ENCODE results near the gene MAP7D2. TPM values are rescaled to one million over a fixed set of nuclear protein-coding genes. Genes with fewer than 3 reads are reported as not detected.

MAP7D2 gene
- total RNA-seq, 3 donors from 2014 or later: 0.48 to 2.2 (median 1.3) TPM

DNA sequence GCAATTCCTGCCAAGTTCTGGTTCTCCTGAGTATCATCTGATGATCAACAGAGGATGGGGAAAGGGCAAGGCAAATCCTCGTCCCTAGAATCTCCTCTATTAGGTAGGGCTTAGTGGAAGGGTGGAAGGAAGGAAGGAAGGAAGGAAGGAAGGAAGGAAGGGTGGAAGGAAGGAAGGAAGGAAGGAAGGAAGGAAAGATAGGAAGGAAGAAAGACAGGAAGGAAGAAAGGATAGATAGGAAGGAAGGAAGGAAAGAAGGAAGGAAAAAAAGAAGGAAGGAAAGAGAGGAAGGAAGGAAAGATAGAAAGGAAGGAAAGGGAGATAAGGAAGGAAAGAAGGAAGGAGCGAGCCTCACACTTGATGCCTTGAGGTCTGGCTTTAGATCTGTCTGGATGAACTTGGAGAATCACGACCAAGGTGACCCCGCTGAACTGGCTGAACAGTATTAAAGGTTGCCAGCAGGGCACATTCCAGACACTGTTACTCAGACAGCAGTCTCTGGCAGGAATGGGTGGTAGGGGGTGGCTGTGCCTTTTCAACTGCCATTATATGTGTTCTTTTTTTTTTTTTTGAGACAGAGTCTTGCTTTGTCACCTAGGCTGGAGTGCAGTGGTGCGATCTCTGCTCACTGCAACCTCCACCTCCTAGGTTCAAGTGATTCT, 57.1 kb downstream of the MAP7D2 start:
- H3K27ac ChIP-seq: no peak overlapping the region
- no peak overlapping the region for H3K4me3 ChIP-seq
- peaks cover 0 to 53% of the 10 kb centered on the region in 2 donors for H3K27me3 ChIP-seq
- intact Hi-C loops (cut with DNase I; ENCODE audit: low total_unique reads): no loop called here
- no peaks in the 10 kb centered on the region for H3K9me3 ChIP-seq
- no peak for DNase-seq (ENCODE audit: low spot score in 2 of 2)
- H3K4me1 ChIP-seq: no peaks in the 10 kb centered on the region
- TF ChIP-seq, protein P1, sequence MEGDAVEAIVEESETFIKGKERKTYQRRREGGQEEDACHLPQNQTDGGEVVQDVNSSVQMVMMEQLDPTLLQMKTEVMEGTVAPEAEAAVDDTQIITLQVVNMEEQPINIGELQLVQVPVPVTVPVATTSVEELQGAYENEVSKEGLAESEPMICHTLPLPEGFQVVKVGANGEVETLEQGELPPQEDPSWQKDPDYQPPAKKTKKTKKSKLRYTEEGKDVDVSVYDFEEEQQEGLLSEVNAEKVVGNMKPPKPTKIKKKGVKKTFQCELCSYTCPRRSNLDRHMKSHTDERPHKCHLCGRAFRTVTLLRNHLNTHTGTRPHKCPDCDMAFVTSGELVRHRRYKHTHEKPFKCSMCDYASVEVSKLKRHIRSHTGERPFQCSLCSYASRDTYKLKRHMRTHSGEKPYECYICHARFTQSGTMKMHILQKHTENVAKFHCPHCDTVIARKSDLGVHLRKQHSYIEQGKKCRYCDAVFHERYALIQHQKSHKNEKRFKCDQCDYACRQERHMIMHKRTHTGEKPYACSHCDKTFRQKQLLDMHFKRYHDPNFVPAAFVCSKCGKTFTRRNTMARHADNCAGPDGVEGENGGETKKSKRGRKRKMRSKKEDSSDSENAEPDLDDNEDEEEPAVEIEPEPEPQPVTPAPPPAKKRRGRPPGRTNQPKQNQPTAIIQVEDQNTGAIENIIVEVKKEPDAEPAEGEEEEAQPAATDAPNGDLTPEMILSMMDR (IDR thresholded peaks at IDR 0.05): no peak
- TF ChIP-seq POLR2AphosphoS5 (IDR thresholded peaks at IDR 0.05): no peak
- no peak for TF ChIP-seq POLR2A (IDR thresholded peaks at IDR 0.05)
- no peaks in the 10 kb centered on the region for H3K36me3 ChIP-seq

DNA sequence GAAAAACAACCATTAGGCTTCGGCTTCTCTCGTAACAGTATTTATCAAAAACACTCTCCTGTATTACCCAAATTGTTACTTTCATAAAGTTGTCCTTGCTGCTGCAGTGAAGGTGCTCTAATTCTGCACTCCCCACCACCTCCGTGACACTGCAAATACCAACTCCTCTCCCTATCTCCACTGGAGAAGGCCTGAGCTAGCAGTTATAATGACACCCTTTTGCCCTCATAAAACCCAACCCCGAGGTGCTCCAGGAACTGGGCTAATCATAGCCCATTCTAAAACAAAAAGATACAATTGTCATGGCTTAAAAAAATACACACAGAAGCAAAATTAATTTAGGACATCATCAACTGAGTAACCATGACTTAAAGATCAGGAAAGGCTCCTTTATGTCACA, 59.2 kb downstream of the MAP7D2 start:
- Histone ChIP-seq H3K27ac (no peak overlapping the region), H3K4me3 (no peak overlapping the region), H3K4me1 (no peaks in the 10 kb centered on the region), H3K9me3 (no peaks in the 10 kb centered on the region), H3K27me3 (peaks cover 0 to 45% of the 10 kb centered on the region in 2 donors), H3K36me3 (no peaks in the 10 kb centered on the region)
- no peak for DNase-seq (ENCODE audit: low spot score in 2 of 2)
- TF ChIP-seq POLR2AphosphoS5 (IDR thresholded peaks at IDR 0.05): no peak
- no peak for TF ChIP-seq POLR2A (IDR thresholded peaks at IDR 0.05)
- TF ChIP-seq, protein P1 (IDR thresholded peaks at IDR 0.05): no peak
- intact Hi-C loops (cut with DNase I; ENCODE audit: low total_unique reads): no loop called here

DNA sequence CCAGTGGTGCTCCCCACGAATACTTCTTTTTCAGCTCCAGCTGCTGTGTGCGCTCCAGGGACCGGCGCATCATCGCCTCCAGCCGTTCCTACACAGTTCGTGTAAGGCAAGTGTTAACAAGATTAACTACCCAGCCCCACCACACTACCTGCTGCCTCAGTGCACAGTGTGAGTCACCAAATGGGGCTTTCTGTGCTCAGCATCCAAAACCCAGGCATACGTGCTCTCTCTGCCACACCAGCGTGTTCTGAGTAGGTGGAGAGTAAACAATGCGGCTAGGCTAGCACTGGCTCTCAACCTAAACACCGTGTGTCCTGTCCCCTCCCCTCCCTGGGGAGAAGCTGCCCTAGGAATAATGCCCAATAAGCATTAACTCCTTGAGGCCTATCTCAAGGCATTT, 60.0 kb downstream of the MAP7D2 start:
- intact Hi-C loops (cut with DNase I; ENCODE audit: low total_unique reads): no loop called here
- DNase-seq (ENCODE audit: low spot score in 2 of 2): no peak
- H3K4me3 ChIP-seq: no peak overlapping the region
- H3K4me1 ChIP-seq: no peaks in the 10 kb centered on the region
- H3K27ac ChIP-seq: no peak overlapping the region
- peaks cover 0 to 49% of the 10 kb centered on the region in 2 donors for H3K27me3 ChIP-seq
- H3K9me3 ChIP-seq: no peaks in the 10 kb centered on the region
- H3K36me3 ChIP-seq: no peaks in the 10 kb centered on the region
- TF ChIP-seq POLR2AphosphoS5 (IDR thresholded peaks at IDR 0.05): no peak
- TF ChIP-seq, protein P1 (IDR thresholded peaks at IDR 0.05): no peak

DNA sequence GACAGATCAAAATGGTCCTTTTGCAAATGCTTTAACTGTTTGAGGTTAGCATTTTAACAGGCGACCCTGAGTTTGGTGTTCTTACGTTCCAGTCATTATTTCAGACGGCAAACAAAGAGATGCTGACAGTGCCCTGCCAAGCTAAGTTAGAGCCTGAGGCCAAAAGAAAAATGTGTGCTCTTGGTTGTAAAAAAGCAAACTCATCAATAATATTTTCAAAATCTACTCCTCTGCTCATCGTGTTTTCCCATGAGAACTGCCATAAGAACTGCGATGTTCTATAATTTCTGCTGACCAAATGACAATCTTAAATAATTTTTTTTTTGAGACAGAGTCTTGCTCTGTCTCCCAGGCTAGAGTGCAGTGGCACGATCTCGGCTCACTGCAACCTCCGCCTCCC, 63.2 kb downstream of the MAP7D2 start:
- H3K4me3 ChIP-seq: no peak overlapping the region

DNA sequence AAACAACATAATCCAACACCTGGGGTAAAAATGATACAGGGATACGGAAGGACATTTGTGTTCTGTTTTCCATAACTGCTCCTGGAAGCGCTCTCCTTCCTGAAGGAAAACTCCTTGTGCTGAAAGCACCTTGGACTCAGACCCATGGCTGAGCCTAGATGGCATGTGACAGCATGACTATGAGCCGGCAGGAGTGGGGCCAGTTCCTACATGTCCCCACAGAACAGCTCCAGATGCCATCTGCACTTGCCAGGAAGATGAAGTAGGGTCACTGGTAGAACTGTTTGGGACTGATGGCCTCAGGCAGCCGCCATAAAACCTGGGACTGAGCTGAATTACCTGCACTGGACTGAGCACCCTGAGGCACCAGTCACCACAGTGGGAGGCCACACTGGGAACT, 69.8 kb downstream of the MAP7D2 start:
- intact Hi-C loops (cut with DNase I; ENCODE audit: low total_unique reads): no loop called here
- no peaks in the 10 kb centered on the region for H3K36me3 ChIP-seq
- peak overlapping the region in 1 of 2 donors; percentile 25 for H3K27ac ChIP-seq
- TF ChIP-seq POLR2A (IDR thresholded peaks at IDR 0.05) (no peak), POLR2AphosphoS5 (IDR thresholded peaks at IDR 0.05) (no peak)
- TF ChIP-seq, protein P1 (IDR thresholded peaks at IDR 0.05): no peak
- no peaks in the 10 kb centered on the region for H3K9me3 ChIP-seq
- DNase-seq (ENCODE audit: low spot score in 2 of 2): peak in 1 of 2 donors; percentile 28
- H3K4me1 ChIP-seq: no peaks in the 10 kb centered on the region
- H3K27me3 ChIP-seq: peaks cover 0 to 14% of the 10 kb centered on the region in 2 donors
- no peak overlapping the region for H3K4me3 ChIP-seq

More for the DNA sequence above, 63.2 kb downstream of the MAP7D2 start:
- Histone ChIP-seq H3K4me1 (no peaks in the 10 kb centered on the region), H3K27me3 (peaks cover 0 to 32% of the 10 kb centered on the region in 2 donors), H3K36me3 (no peaks in the 10 kb centered on the region), H3K27ac (no peak overlapping the region), H3K9me3 (no peaks in the 10 kb centered on the region)
- no peak for DNase-seq (ENCODE audit: low spot score in 2 of 2)
- TF ChIP-seq POLR2A (IDR thresholded peaks at IDR 0.05) (no peak), POLR2AphosphoS5 (IDR thresholded peaks at IDR 0.05) (no peak)
- TF ChIP-seq, protein P1 (IDR thresholded peaks at IDR 0.05): no peak
- intact Hi-C loops (cut with DNase I; ENCODE audit: low total_unique reads): no loop called here

Measured in breast epithelium (tissue), 4 donors.